Activated T-helper 1 cell treated with Interleukin-2 at 50 U/mL for 16 hours (primary cell): ENCODE results near the gene TPST2.

ENCODE experiments used
- DNase-seq: peaks from one replicate; pipeline ENCODE4 v3.0.0-alpha.2; 2020; ENCODE audit warnings: low read depth

The TPST2 gene

DNA sequence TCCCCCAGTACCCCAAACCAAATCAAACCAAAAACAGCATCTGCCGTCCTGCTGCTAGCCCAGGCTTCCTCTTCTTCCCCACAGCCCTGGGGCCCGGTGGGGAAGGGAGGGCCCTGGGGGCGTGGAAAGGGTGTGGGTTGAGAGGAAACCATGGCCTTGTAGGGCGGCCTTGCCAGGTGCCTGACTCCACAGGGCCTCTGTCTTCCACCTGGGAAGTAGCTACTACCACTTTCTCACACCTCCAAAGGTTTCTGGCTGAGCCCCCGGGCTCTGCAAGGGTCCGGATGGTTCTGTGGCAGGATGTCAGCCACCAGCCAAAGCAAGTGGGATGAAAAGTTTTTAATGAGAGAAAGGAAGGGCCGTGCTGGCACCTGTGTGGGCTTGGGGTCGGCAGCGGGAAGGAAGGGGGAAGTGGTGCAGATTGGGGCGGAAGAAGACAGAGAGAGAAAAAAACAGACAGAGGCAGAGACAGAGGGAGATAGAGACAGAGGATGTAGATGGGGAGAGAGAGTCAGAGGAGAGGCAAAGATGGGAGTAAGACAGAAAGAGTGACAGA lies 10.5 kb downstream of the TPST2 start:
- DNase-seq, result peak; percentile 39

DNA sequence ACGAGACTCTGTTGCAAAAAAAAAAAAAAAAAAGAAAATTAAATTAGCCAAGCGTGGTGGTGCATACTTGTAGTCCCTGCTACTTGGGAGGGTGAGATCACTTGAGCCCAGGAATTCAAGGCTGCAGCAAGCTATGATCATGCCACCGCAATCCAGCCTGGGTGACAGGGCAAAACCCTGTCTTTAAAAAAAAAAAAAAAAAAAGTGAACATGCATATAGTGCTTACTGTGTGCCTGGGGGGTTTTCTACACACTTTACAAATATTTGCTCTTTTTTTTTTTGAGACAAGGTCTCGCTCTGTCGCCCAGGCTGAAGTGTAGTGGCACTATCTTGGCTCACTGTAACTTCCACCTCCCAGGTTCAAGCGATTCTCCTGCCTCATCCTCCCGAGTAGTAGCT lies 12.9 kb downstream of the TPST2 start:
- no peak for DNase-seq

DNA sequence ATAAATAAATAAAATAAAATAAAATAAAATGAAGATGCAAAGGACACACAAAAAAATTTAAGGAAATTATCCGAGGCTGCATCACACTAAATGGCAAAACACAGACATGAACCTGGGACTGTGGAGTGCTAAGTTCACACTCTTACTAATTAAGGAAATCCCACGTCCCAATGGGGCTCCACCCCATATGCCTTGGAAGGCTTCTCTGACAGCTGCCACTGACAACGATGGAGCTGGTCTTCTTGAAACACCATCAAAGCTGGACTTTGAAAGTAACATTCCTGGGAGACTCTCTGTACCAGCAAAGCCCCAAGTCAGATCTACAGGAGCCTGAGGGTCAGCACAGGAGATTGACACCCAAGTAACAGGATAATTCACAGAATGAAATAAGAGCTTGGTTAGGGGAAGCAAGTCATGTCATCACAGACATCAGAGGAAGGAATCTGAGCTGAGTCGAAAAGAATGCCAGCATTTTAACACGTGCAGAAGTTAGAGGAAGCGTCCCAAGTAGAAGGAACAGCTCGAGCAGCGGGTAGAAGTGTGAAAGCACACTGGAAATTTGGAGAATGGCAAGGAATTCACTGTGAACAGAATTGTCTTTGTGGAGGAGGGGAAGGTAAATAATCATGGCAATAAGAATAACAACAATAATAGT lies 13.8 kb downstream of the TPST2 start:
- no peak for DNase-seq

DNA sequence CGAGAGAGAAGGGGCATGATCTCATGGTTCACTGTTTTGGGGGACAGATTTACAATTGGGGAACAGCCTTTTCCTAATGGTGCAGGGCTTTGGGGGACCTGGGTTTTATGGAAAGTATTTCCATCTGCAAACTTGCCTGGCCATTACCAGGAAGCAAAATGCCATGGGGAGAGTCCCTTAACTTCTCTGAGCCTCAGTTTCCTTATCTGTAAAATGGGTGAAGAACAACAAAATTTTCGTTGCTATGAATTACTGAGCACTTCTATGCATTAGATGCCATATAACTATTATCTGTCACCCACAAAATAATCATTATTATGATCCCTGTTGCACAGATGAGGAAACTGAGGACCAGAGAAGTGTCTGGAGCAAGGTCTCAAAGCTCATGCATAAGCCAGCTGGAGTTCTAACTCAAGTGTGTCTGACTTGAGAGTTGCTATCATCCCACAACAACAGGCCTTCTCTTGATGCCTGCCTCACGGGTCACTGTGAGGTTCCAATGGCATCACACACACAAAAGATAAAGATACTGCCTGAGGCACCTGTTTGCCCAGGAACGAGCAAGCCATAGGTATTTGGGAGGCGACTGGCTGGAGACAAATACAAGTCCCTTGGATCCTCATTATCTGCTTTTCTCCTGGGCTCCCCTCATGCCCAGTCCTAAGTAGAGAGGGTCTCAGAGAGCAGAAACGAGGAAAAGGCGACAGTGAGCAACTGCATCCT lies 15.8 kb downstream of the TPST2 start:
- no peak for DNase-seq

DNA sequence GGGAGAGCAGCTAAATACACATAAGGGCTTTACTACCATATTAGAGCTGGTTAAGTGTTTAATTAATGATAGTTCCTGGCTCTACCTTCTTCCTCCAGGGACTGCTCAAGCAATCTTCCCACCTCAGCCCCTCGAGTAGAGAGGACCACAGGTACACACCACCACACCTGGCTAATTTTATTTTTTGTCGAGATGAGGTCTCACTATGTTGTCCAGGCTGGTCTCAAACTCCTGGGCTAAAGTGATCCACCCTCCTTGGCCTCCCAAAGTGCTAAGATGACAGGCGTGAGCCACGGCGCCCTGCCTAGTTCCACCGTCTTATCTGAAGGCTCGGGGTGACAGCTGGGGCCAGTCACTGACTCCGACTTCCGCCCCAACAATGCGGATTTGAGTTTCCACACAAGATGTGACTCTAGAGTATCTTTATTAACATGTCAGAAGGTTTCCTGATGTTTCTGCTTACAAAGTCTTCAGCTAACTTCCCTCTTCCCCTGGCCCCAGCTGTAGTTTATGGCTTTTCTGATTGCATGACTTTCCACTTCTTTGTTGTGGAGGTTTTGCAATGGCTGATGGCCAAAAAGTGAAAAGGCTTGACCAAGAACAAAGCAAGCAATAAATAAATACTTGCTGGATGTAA lies 16.8 kb downstream of the TPST2 start:
- DNase-seq, result no peak

DNA sequence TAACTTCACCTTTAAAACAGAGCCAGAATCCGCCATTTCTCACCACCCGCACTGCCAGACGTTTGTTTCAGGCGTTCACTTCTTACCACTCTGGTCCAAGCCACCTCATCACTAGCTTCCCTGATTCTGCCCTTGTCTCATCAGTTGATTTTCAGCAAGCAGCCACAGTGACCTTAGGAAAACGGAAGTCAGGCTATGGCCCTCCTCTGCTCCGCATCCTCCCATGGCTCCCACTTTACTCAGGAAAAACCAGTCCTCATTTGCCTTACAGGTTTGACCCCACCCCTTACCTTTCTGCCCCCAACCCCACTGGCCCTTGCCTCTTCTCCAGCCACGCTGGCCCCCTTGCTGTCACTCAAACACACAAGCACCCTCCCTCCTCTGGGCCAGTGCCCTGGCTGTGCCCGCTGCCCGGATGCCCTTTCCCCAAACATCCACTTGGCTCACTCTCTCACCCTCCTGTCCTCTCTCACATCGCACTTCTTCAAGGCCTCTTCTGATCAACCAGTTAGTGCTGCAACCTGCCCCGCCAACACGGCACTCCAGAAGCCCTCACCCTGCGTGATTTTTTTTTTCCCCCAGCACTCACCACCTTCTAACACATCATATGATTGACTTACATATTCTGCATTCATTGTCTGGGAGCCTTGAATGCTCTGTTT lies 18.9 kb downstream of the TPST2 start:
- DNase-seq, result no peak

DNA sequence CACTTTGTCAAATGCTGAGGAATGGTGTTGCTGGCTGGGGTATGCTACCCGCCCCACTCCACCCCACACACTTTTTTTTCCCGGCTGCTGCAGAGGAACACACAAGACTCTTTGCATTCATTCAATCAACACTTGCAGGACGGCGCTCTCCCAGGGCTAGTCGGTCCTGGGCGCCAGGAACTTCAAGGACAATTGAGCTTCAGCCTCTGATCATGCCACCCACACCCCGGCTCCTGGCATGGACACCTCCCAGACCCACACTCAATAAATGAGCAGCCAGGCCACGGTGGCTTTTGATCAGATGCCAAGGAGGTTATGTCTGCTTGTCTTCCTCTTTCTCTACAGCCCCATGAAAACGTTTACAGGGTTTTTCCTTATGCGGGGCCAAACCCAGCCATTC lies 19.8 kb downstream of the TPST2 start:
- no peak for DNase-seq

DNA sequence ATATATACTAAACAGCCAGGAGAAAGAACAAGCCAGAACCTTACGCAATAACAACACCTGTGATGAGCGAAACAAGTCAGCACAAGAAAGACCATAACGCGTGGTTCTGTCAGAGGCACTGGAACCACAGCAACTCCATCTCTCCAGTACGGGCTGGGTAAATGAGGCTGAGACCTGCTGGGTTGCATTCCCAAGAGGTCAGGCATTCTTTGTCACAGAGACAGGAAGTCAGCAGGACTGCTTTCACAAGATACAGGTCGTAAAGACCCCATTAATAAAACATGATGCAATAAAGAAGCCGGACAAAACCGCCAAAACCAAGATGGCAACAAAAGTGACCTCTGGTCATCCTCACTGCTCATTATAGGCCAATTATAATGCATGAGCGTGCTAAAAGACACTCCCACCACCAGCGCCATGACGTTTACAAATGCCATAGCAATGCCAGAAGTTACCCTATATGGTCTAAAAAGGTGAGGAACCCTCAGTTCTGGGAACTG lies 21.7 kb downstream of the TPST2 start:
- DNase-seq, result no peak

DNA sequence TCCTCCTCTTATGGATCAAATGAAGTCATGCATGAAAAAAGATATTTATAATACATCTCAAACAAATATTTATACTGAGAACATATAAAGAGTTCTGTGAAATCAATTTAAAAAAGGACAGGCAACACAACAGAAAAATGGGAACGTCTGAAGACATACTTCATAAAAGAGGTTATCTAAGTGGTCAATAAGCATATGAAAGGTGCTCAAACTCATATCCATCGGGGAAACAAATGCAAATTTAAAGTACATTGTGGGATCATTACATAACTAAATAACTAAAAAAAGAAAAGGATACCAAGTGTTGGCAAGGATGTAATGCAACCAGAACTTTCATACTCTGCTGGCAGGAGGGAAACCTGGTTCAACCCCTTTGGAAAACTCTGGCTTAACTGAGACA lies 22.3 kb downstream of the TPST2 start:
- DNase-seq, result no peak

DNA sequence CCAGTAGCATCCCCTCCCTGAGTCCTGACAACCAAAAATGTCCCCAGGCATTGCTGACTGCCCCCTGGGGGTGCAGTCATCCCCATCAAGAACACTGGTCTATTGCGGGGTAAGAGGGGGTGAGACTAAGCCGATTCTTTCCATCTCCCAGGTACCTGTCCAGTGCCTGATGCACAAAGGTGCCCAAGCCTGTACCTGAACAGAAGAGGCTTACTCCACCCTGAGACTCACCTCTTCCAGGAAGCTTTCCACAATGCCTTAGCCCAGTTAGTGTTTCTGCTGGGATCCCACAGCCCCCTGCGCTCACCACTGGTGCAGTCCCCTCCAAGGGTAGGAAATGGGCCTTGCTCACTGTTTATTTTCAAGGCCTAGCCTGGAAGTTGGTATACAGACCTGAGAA lies 22.9 kb downstream of the TPST2 start:
- DNase-seq, result no peak

DNA sequence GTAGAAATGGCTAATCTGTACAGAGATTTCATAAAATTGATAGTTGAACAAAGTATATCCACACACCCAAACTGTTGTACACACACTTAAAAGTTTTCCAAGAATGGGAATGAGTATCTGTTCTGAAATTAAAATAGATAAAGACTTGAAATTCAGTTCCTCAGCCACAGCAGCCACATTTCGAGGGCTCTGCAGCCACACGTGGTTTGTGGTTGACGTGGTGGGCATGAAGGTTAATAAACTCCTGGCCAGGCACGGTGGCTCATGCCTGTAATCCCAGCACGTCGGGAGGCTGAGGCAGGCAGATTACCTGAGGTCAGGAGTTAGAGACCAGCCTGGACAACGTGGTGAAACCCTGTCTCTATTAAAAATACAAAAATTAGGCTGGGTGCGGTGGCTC lies 24.0 kb downstream of the TPST2 start:
- no peak for DNase-seq

DNA sequence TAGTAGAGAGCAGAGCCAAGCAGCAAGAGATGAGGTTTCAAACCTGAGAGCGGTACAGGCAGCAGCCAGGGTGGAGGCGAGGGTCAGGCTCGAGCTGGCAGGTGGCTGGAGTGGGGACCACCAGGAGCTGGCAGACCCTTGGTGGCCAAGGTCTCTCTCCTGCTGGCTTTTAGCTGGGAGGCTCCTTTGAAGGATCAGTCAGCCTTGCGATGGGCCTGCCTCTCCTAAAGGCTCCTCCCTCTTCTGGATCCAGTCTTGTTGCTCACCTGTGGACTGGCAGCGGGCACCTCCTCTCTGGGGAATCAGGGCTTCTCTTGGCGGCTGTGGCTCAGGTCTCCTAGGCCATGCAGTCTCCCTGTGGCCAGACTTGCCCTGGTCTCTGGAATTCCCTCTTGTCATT lies 24.8 kb downstream of the TPST2 start:
- DNase-seq, result no peak

DNA sequence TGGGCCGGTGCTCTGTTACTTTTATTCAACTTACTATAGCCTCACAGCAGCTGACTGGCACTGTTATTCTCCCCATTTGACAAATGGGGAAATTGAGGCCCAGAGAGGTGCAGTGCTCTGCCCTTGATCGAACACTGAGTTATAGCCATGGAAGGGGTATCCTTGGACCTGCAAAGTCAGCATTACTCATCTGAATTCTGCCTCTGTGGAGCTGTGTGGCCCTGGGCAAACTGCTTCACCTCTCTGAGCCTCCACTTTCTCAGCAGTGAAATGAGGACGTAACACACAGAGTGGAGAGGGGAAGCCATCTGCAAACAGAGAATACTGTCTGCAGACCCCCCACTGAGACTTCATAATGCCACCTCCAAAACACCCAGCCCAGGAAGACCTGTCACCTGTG lies 25.3 kb downstream of the TPST2 start:
- no peak for DNase-seq

DNA sequence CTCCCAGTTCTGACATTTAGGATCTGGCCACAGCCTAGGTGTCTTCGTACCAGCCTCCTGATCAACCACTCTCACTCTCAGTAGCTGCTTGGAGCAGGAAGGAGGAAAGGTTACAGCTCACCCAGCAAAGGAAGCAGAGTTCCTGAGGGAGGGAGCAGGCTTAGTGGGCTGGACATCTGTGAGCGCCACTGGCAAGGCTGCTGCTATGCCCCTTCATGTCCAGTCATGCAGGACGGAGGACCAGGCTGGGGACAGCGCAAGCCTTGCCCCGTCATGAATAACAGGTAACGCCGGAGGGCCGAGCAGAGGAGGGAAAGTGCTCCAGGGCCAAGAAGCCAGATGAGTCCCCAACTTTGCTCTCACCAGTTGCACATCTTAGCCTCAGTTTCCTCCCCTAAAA lies 25.8 kb downstream of the TPST2 start:
- DNase-seq, result no peak

DNA sequence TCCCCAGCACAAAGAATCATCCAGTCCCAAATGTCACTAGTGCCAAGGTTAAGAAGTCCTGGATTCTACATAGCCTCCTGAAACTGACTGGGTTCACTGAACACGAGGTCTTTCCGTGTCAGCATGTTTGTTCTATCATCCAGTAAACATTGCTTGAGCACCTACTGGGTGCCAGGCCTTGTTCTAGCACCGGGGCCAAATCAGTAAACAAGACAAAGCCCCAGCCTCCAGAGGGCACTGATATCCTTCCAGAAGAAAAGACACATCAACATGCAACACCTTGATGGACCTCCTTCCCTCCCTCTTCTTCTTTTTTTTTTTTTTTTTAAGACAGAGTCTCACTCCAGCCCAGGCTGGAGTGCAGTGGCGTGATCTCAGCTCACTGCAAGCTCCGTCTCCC lies 26.9 kb downstream of the TPST2 start:
- no peak for DNase-seq

DNA sequence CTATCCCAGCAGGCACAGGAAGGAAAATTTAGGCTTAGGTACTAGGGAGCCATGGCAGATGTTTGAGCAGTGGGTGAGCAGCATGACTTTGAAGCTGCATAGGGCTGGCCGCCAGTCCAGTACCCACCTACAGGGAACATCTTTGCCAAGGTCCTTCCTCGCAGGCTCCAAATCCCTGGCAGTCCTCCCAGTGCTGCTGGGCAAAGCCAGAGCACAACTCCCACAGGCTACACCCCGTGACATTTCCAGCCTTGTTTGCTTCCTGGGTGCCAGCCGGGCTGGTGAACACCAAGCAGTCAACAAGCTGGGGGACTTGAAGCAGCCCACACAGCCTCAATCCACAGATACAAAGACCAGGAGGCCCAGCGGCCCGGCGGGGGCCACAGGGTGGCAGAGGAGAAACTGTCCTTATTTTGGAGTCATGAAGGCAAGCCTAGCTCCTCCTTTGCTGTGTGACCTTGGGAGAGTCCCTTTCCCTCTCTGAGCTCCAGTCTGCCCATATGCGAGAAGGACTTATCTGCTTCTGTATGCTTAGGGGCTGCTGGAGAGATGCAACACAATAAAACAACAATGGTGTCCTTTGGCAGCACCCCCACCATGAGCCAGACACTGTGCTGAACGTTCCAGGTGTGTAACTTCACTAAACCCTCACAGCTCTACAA lies 28.0 kb downstream of the TPST2 start:
- no peak for DNase-seq

DNA sequence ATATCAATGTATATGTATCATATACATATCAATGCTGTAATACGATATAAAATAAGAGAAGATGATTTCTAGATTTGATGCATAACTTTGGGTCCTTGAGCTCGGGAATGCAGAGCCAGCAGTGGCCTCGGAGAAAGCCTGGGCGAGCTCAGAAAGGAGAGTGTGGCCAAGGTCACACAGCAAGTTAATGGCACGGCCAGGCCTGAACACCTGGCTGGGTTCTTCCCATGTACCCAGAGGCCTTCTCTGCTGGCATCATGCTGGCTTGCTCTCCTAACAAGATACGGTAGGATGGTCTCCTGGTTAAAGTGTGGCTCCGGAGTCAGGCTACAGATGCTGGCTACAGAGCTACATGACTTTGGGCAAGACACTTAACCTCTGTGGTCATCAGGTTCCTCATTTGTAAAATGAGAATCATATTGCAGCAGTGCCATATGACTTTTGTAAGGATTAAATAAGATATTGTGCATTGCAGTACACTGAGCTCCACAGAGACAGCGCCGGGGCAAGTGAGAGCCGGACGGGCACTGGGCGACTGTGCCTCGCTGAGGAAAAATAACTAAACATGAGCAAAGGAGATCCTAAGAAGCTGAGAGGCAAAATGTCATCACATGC lies 29.9 kb downstream of the TPST2 start:
- no peak for DNase-seq

DNA sequence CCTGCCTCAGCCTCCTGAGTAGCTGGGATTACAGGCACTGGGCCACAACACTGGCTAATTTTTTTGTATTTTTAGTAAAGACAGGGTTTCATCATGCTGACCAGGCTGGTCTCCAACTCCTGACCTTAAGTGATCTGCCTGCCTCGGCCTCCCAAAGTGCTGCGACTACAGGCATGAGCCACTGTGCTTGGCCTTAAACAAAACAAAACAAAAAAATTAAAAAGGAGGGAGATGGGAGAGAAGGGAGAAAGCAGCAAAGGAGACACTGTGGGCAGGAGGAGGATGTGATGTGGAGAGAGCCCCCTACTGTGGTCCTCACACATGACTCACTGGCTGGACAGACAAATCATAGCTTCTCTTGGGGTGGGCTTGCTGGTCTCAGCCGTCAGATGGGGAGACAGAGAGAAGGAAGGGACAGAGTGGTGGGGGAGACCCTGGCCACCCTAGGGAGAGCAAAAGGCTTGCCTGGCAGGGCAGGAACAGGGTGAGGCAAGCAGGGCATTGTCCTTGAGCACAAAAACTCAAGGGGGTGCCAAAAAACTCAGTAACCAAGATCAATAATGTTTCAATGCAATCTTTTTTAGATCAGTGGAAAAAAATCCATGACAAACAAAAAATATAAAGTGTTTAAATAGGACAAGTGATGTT lies 31.6 kb downstream of the TPST2 start:
- DNase-seq, result no peak

DNA sequence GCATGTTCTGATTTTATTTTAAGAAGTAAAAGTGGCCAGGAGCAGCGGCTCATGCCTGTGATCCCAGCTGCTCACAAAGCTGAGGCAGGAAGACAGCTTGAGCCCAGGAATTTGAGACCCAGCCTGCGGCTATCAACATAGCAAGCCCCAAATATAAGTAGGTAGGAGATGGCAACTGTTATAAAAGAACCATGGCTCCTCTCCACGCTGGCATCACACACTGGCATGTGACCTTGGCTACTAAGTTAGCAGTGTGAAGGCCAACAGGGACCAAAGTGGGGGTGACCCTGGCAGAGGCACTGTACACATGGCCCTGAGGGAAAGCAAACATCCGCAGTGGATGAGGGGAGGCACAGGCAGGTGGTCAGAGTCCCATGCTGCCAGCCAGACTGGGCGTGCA lies 33.0 kb downstream of the TPST2 start:
- DNase-seq, result no peak

DNA sequence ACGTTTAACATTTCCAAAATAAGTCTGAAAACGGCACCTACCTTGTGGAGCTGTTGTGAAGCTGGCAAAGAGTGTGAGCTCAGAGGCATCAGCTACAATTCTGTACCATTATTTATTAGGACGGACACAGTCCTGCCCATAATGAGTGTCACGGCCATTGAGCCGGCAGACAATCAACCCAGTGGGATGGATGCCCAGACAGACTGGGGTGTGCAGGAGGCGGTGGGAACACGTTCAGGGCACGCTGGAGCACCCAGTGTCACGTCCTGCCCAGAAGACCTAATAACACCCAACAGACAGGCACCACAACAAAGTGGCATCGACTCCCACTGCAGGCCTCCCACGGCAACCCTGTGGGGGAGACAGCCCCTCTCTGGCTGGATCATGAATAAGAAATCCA lies 34.5 kb downstream of the TPST2 start:
- DNase-seq, result no peak

DNA sequence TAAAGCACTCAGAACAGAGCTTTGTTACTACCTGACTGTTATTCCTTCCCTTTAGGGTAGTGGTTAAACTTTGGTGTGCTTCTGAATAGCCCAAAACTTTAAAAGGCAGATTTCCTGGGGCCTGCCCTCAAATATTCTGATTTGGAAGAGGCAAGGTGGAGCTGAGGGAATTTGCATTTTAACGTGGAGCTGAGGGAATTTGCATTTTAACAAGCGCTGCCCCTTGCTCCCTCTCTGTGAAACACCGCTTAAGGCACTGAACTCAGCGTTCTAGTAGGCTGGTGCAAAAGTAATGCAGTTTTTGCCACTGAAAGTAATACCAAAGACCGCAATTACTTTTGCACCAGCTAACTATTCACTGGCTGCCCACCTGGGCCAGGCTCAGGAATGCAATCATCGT lies 35.0 kb downstream of the TPST2 start:
- DNase-seq, result no peak
